Measurements from ENCODE around the gene CNGB1.
"Not testable (repeated sequence)": the region's sequence is repeated elsewhere in the genome, so short reads cannot be mapped to it uniquely, and the experiment has no call there.

The CNGB1 gene

GRCh38 chr16:57846931-57847330 is 124.0 kb downstream of the CNGB1 start:
- WGBS (ENCODE audit: insufficient coverage) = 63% methylated on average over 3 of the region's 6 CpGs
- H3K27me3 ChIP-seq (replicated peaks in 2 of 5; ENCODE audit: control insufficient read depth in 4 of 5, insufficient read depth in 5 of 5, low read length in 4 of 5); H3K36me3 ChIP-seq (ENCODE audit: control insufficient read depth in 4 of 4, insufficient read depth in 4 of 4, low read length in 3 of 4); DNase-seq; H3K9me3 ChIP-seq (ENCODE audit: control extremely low read depth in 1 of 5, control insufficient read depth in 4 of 5, insufficient read depth in 2 of 5, low read depth in 1 of 5, low read length in 4 of 5); H3K4me1 ChIP-seq (ENCODE audit: control extremely low read depth in 1 of 4, control insufficient read depth in 4 of 4, insufficient read depth in 4 of 4, low read length in 3 of 4); H3K4me3 ChIP-seq (ENCODE audit: control insufficient read depth in 1 of 7, extremely low read depth in 1 of 7, insufficient read depth in 4 of 7, low read depth in 2 of 7, low read length in 6 of 7); H3K27ac ChIP-seq (ENCODE audit: insufficient read depth in 1 of 2, low read depth in 1 of 2, low read length in 2 of 2, poor library complexity in 1 of 2, severe bottlenecking in 2 of 2); POLR2A ChIA-PET: not testable (repeated sequence)
- CTCF ChIA-PET = interaction anchor here (0.8 to 2.1 kb wide), 2 partner anchors 17 to 38 kb away, joined by 3 to 5 read pairs; no protein-coding TSS in a partner anchor

GRCh38 chr16:57846078-57846697 is 124.7 kb downstream of the CNGB1 start:
- DNase-seq = peak in 2 of 3 donors; percentile 11 to 28
- no peak overlapping the region for H3K4me3 ChIP-seq (ENCODE audit: control insufficient read depth in 1 of 7, extremely low read depth in 1 of 7, insufficient read depth in 4 of 7, low read depth in 2 of 7, low read length in 6 of 7)
- peaks cover 0 to 2% (median 0%) of the 10 kb centered on the region in 5 experiments for H3K27me3 ChIP-seq (replicated peaks in 2 of 5; ENCODE audit: control insufficient read depth in 4 of 5, insufficient read depth in 5 of 5, low read length in 4 of 5)
- WGBS (ENCODE audit: insufficient coverage) = 96% methylated on average over 8 of the region's 9 CpGs
- H3K36me3 ChIP-seq (ENCODE audit: control insufficient read depth in 4 of 4, insufficient read depth in 4 of 4, low read length in 3 of 4) = no peaks in the 10 kb centered on the region
- H3K9me3 ChIP-seq (ENCODE audit: control extremely low read depth in 1 of 5, control insufficient read depth in 4 of 5, insufficient read depth in 2 of 5, low read depth in 1 of 5, low read length in 4 of 5) = no peaks in the 10 kb centered on the region
- H3K4me1 ChIP-seq (ENCODE audit: control extremely low read depth in 1 of 4, control insufficient read depth in 4 of 4, insufficient read depth in 4 of 4, low read length in 3 of 4) = peaks cover 0 to 5% (median 0%) of the 10 kb centered on the region in 4 experiments
- no peak overlapping the region for H3K27ac ChIP-seq (ENCODE audit: insufficient read depth in 1 of 2, low read depth in 1 of 2, low read length in 2 of 2, poor library complexity in 1 of 2, severe bottlenecking in 2 of 2)
- ChIA-PET POLR2A (no interaction called here), CTCF (interaction anchor here (0.8 to 2.1 kb wide), 2 partner anchors 17 to 38 kb away, joined by 3 to 5 read pairs; no protein-coding TSS in a partner anchor)

- Histone ChIP-seq H3K27ac (ENCODE audit: insufficient read depth in 1 of 2, low read depth in 1 of 2, low read length in 2 of 2, poor library complexity in 1 of 2, severe bottlenecking in 2 of 2) (no peak overlapping the region), H3K4me1 (ENCODE audit: control extremely low read depth in 1 of 4, control insufficient read depth in 4 of 4, insufficient read depth in 4 of 4, low read length in 3 of 4) (peaks cover 0 to 5% (median 0%) of the 10 kb centered on the region in 4 experiments), H3K27me3 (replicated peaks in 2 of 5; ENCODE audit: control insufficient read depth in 4 of 5, insufficient read depth in 5 of 5, low read length in 4 of 5) (peaks cover 0 to 2% (median 0%) of the 10 kb centered on the region in 5 experiments), H3K36me3 (ENCODE audit: control insufficient read depth in 4 of 4, insufficient read depth in 4 of 4, low read length in 3 of 4) (no peaks in the 10 kb centered on the region), H3K4me3 (ENCODE audit: control insufficient read depth in 1 of 7, extremely low read depth in 1 of 7, insufficient read depth in 4 of 7, low read depth in 2 of 7, low read length in 6 of 7) (no peak overlapping the region), H3K9me3 (ENCODE audit: control extremely low read depth in 1 of 5, control insufficient read depth in 4 of 5, insufficient read depth in 2 of 5, low read depth in 1 of 5, low read length in 4 of 5) (no peaks in the 10 kb centered on the region)
- ChIA-PET POLR2A (no interaction called here), CTCF (interaction anchor here (0.7 to 2.1 kb wide), 2 partner anchors 17 to 18 kb away, joined by 3 to 5 read pairs; no protein-coding TSS in a partner anchor)
- DNase-seq = no peak
- 86% methylated on average over 8 of the region's 8 CpGs for WGBS (ENCODE audit: insufficient coverage)
These were observed 125.8 kb downstream of the CNGB1 start for GRCh38 chr16:57845115-57845514.

- H3K36me3 ChIP-seq (ENCODE audit: control insufficient read depth in 4 of 4, insufficient read depth in 4 of 4, low read length in 3 of 4) = no peaks in the 10 kb centered on the region
- H3K4me1 ChIP-seq (ENCODE audit: control extremely low read depth in 1 of 4, control insufficient read depth in 4 of 4, insufficient read depth in 4 of 4, low read length in 3 of 4) = peaks cover 0 to 5% (median 0%) of the 10 kb centered on the region in 4 experiments
- POLR2A ChIA-PET = interaction anchor here (0.7 kb wide), 1 partner anchor 29 kb away, joined by 11 read pairs; no protein-coding TSS in a partner anchor
- WGBS (ENCODE audit: insufficient coverage) = 96% methylated on average over 9 of the region's 10 CpGs
- CTCF ChIA-PET = interaction anchor here (0.7 kb wide), 2 partner anchors 18 to 87 kb away, joined by 3 to 4 read pairs; no protein-coding TSS in a partner anchor
- H3K9me3 ChIP-seq (ENCODE audit: control extremely low read depth in 1 of 5, control insufficient read depth in 4 of 5, insufficient read depth in 2 of 5, low read depth in 1 of 5, low read length in 4 of 5) = no peaks in the 10 kb centered on the region
- no peak for DNase-seq
- no peak overlapping the region for H3K27ac ChIP-seq (ENCODE audit: insufficient read depth in 1 of 2, low read depth in 1 of 2, low read length in 2 of 2, poor library complexity in 1 of 2, severe bottlenecking in 2 of 2)
- no peak overlapping the region for H3K4me3 ChIP-seq (ENCODE audit: control insufficient read depth in 1 of 7, extremely low read depth in 1 of 7, insufficient read depth in 4 of 7, low read depth in 2 of 7, low read length in 6 of 7)
- H3K27me3 ChIP-seq (replicated peaks in 2 of 5; ENCODE audit: control insufficient read depth in 4 of 5, insufficient read depth in 5 of 5, low read length in 4 of 5) = peaks cover 0 to 2% (median 0%) of the 10 kb centered on the region in 5 experiments
These were observed 126.4 kb downstream of the CNGB1 start for GRCh38 chr16:57844416-57845030.

- peaks cover 0 to 2% (median 0%) of the 10 kb centered on the region in 5 experiments for H3K27me3 ChIP-seq (replicated peaks in 2 of 5; ENCODE audit: control insufficient read depth in 4 of 5, insufficient read depth in 5 of 5, low read length in 4 of 5)
- ChIA-PET POLR2A (no interaction called here), CTCF (interaction anchor here (1.0 kb wide), 1 partner anchor 11 kb away, joined by 3 read pairs; no protein-coding TSS in a partner anchor)
- H3K4me3 ChIP-seq (ENCODE audit: control insufficient read depth in 1 of 7, extremely low read depth in 1 of 7, insufficient read depth in 4 of 7, low read depth in 2 of 7, low read length in 6 of 7) = no peak overlapping the region
- H3K9me3 ChIP-seq (ENCODE audit: control extremely low read depth in 1 of 5, control insufficient read depth in 4 of 5, insufficient read depth in 2 of 5, low read depth in 1 of 5, low read length in 4 of 5) = no peaks in the 10 kb centered on the region
- DNase-seq = no peak
- H3K27ac ChIP-seq (ENCODE audit: insufficient read depth in 1 of 2, low read depth in 1 of 2, low read length in 2 of 2, poor library complexity in 1 of 2, severe bottlenecking in 2 of 2) = no peak overlapping the region
- no peaks in the 10 kb centered on the region for H3K36me3 ChIP-seq (ENCODE audit: control insufficient read depth in 4 of 4, insufficient read depth in 4 of 4, low read length in 3 of 4)
- H3K4me1 ChIP-seq (ENCODE audit: control extremely low read depth in 1 of 4, control insufficient read depth in 4 of 4, insufficient read depth in 4 of 4, low read length in 3 of 4) = peaks cover 0 to 5% (median 0%) of the 10 kb centered on the region in 4 experiments
- WGBS (ENCODE audit: insufficient coverage) = 100% methylated on average over 1 of the region's 1 CpG
These were observed 127.5 kb downstream of the CNGB1 start for GRCh38 chr16:57843400-57843799.

GRCh38 chr16:57842601-57843000 is 128.3 kb downstream of the CNGB1 start:
- DNase-seq = no peak
- Histone ChIP-seq H3K9me3 (ENCODE audit: control extremely low read depth in 1 of 5, control insufficient read depth in 4 of 5, insufficient read depth in 2 of 5, low read depth in 1 of 5, low read length in 4 of 5) (no peaks in the 10 kb centered on the region), H3K4me1 (ENCODE audit: control extremely low read depth in 1 of 4, control insufficient read depth in 4 of 4, insufficient read depth in 4 of 4, low read length in 3 of 4) (peaks cover 0 to 5% (median 0%) of the 10 kb centered on the region in 4 experiments), H3K27ac (ENCODE audit: insufficient read depth in 1 of 2, low read depth in 1 of 2, low read length in 2 of 2, poor library complexity in 1 of 2, severe bottlenecking in 2 of 2) (no peak overlapping the region), H3K27me3 (replicated peaks in 2 of 5; ENCODE audit: control insufficient read depth in 4 of 5, insufficient read depth in 5 of 5, low read length in 4 of 5) (peaks cover 0 to 3% (median 0%) of the 10 kb centered on the region in 5 experiments), H3K36me3 (ENCODE audit: control insufficient read depth in 4 of 4, insufficient read depth in 4 of 4, low read length in 3 of 4) (no peaks in the 10 kb centered on the region), H3K4me3 (ENCODE audit: control insufficient read depth in 1 of 7, extremely low read depth in 1 of 7, insufficient read depth in 4 of 7, low read depth in 2 of 7, low read length in 6 of 7) (no peak overlapping the region)
- POLR2A ChIA-PET = no interaction called here
- 100% methylated on average over 2 of the region's 5 CpGs for WGBS (ENCODE audit: insufficient coverage)
- CTCF ChIA-PET = no interaction called here

GRCh38 chr16:57840833-57841232 is 130.1 kb downstream of the CNGB1 start:
- ChIA-PET CTCF (interaction anchor here (0.9 to 1.4 kb wide), 3 partner anchors 18 to 83 kb away, joined by 3 to 5 read pairs (median 4); no protein-coding TSS in a partner anchor), POLR2A (no interaction called here)
- no peak for DNase-seq
- Histone ChIP-seq H3K9me3 (ENCODE audit: control extremely low read depth in 1 of 5, control insufficient read depth in 4 of 5, insufficient read depth in 2 of 5, low read depth in 1 of 5, low read length in 4 of 5) (no peaks in the 10 kb centered on the region), H3K36me3 (ENCODE audit: control insufficient read depth in 4 of 4, insufficient read depth in 4 of 4, low read length in 3 of 4) (no peaks in the 10 kb centered on the region), H3K27ac (ENCODE audit: insufficient read depth in 1 of 2, low read depth in 1 of 2, low read length in 2 of 2, poor library complexity in 1 of 2, severe bottlenecking in 2 of 2) (no peak overlapping the region), H3K4me1 (ENCODE audit: control extremely low read depth in 1 of 4, control insufficient read depth in 4 of 4, insufficient read depth in 4 of 4, low read length in 3 of 4) (peaks cover 0 to under 1% (median 0%) of the 10 kb centered on the region in 4 experiments), H3K4me3 (ENCODE audit: control insufficient read depth in 1 of 7, extremely low read depth in 1 of 7, insufficient read depth in 4 of 7, low read depth in 2 of 7, low read length in 6 of 7) (no peak overlapping the region), H3K27me3 (replicated peaks in 2 of 5; ENCODE audit: control insufficient read depth in 4 of 5, insufficient read depth in 5 of 5, low read length in 4 of 5) (peaks cover 0 to 5% (median 0%) of the 10 kb centered on the region in 5 experiments)
- 98% methylated on average over 7 of the region's 8 CpGs for WGBS (ENCODE audit: insufficient coverage)
